Gastrocnemius medialis (tissue), 4 donors: ENCODE data around the gene SBK3. TPM values are rescaled to one million over a fixed set of nuclear protein-coding genes. Genes with fewer than 3 reads are reported as not detected.
"Not testable (repeated sequence)": the region's sequence is repeated elsewhere in the genome, so short reads cannot be mapped to it uniquely, and the experiment has no call there.

Source experiments
- ATAC-seq, 2 donors: fragments of 150-250 bp; one replicate each; pipeline ENCODE4 v1.9.1; 2016
- DNase-seq, 2 donors: peaks; one replicate each; pipeline ENCODE4 v3.0.0-alpha.2; 2019
- H3K27ac ChIP-seq, 4 donors: fragments of 200-600 bp; sonication (generic); 1 replicate in 1 of 4; 2 replicates in 3 of 4; pipeline ENCODE4 v1.5.1; 2016 to 2018; ENCODE audit warnings: mild to moderate bottlenecking in 2 of 4, moderate library complexity in 1 of 4
- H3K27me3 ChIP-seq, 3 donors: fragments of 200-600 bp; sonication (generic) in 2 of 3; 1 replicate in 1 of 3; 2 replicates in 2 of 3; pipeline versions ENCODE4 v1.5.1 to v1.6.0; 2016 to 2019; ENCODE audit warnings: mild to moderate bottlenecking in 1 of 3, moderate library complexity in 1 of 3
- H3K36me3 ChIP-seq, 2 donors: fragments of 200-600 bp; sonication (generic) in 1 of 2; one replicate each; pipeline ENCODE4 v1.5.1; 2017 to 2018
- H3K4me1 ChIP-seq, 2 donors: fragments of 200-600 bp; sonication (generic) in 1 of 2; one replicate each; pipeline ENCODE4 v1.5.1; 2016 to 2017; ENCODE audit warnings: mild to moderate bottlenecking in 2 of 2
- H3K4me3 ChIP-seq, 4 donors: fragments of 200-600 bp; sonication (generic) in 3 of 4; 1 replicate in 1 of 4; 2 replicates in 3 of 4; pipeline ENCODE4 v1.5.1; 2016 to 2019; ENCODE audit warnings: mild to moderate bottlenecking in 2 of 4
- H3K9me3 ChIP-seq, 3 donors: fragments of 200-600 bp; sonication (generic) in 2 of 3; 1 replicate in 1 of 3; 2 replicates in 2 of 3; pipeline ENCODE4 v1.5.1; 2016 to 2019
- POLR2A ChIP-seq, 2 donors: fragments of 450-650 bp; IDR thresholded peaks; one replicate each; pipeline ENCODE4 v1.6.1; 2017; ENCODE audit warnings: antibody characterized with exemption in 2 of 2, mild to moderate bottlenecking in 2 of 2, moderate library complexity in 2 of 2
- in situ Hi-C, 4 donors: fragments of 200-750 bp; cut with MboI; loops; one replicate each; pipeline versions ENCODE4 v1.15.0 to v1.8.0; 2017; ENCODE audit warnings: low sequenced_read_pairs in 4 of 4
- intact Hi-C: fragments of 100-400 bp; cut with DNase I; formaldehyde crosslinking; loops from one replicate; pipeline ENCODE4 v1.15.1; 2023; ENCODE audit warnings: low total_unique reads
- total RNA-seq, 4 donors: library from RNA; depleted of rRNA; stranded (reverse); fragments of >200 nt; gene quantifications; one replicate each; pipeline versions ENCODE4 v1.1.0 to v1.2.3, GENCODE V29; 2016
- TF ChIP-seq, protein P1 (sequence below), 5 experiments: fragments of 450-650 bp in 3 of 5; fragments of 200-600 bp in 2 of 5; sonication (generic) in 2 of 5; IDR thresholded peaks in 4 of 5; conservative IDR thresholded peaks in 1 of 5; 1 replicate in 4 of 5; 2 replicates in 1 of 5; pipeline ENCODE4 v1.5.1; 2016 to 2019; ENCODE audit warnings: antibody characterized with exemption in 5 of 5, mild to moderate bottlenecking in 3 of 5, moderate library complexity in 3 of 5

SBK3 gene
- total RNA-seq, 4 donors from 2014 or later, result 3.1 to 24.1 (median 6.8) TPM

DNA sequence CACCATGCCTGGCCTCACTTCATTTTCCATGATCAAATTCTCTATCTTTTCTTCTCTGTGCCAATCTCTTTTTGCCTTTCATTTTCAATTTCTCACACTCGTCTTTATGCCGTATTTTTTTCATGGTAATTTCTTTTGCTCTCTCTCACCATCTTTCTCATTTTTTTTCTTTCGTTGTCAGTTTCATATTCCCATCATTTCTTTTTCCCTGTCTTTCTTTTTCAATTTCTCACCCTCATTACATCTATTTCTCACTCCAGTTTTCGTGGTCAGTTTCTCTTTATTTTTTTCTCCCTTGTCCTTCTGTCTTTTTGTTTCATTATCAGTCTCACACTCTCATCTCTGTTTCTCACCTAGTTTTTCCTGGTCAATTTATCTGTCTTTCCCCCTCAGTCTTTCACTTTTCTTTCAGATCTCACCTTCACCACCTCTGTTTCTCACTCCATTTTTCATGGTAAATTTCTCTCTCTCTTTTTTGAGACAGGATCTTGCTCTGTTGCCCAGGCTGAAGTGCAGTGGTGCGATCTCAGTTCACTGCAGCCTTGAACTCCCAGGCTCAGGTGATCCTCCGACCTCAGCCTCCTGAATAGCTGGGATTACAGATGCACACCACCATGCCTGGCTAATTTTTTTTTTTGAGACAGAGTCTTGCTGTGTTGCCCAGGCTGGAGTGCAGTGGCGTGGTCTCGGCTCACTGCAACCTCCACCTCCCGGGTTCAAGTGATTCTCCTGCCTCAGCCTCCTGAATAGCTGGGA lies 43.0 kb downstream of the SBK3 start:
- Histone ChIP-seq H3K4me3 (no peak overlapping the region), H3K9me3 (no peaks in the 10 kb centered on the region), H3K36me3 (no peaks in the 10 kb centered on the region), H3K4me1 (no peaks in the 10 kb centered on the region), H3K27ac (no peak overlapping the region), H3K27me3 (peaks cover 0 to 16% (median 14%) of the 10 kb centered on the region in 3 donors)
- DNase-seq (no peak), ATAC-seq (no peak)
- in situ Hi-C loops, result loop anchor here in 1 of 4 donors (10.0 kb wide), 1 partner anchor 358 kb away; the partner anchor contains the start of gene TNNT1
- no peak for TF ChIP-seq POLR2A (IDR thresholded peaks at IDR 0.05)
- TF ChIP-seq, protein P1, sequence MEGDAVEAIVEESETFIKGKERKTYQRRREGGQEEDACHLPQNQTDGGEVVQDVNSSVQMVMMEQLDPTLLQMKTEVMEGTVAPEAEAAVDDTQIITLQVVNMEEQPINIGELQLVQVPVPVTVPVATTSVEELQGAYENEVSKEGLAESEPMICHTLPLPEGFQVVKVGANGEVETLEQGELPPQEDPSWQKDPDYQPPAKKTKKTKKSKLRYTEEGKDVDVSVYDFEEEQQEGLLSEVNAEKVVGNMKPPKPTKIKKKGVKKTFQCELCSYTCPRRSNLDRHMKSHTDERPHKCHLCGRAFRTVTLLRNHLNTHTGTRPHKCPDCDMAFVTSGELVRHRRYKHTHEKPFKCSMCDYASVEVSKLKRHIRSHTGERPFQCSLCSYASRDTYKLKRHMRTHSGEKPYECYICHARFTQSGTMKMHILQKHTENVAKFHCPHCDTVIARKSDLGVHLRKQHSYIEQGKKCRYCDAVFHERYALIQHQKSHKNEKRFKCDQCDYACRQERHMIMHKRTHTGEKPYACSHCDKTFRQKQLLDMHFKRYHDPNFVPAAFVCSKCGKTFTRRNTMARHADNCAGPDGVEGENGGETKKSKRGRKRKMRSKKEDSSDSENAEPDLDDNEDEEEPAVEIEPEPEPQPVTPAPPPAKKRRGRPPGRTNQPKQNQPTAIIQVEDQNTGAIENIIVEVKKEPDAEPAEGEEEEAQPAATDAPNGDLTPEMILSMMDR (IDR thresholded peaks at IDR 0.05 in 4 of 5, conservative IDR thresholded peaks at IDR 0.05 in 1 of 5), result no peak
- intact Hi-C loops, result no loop called here

DNA sequence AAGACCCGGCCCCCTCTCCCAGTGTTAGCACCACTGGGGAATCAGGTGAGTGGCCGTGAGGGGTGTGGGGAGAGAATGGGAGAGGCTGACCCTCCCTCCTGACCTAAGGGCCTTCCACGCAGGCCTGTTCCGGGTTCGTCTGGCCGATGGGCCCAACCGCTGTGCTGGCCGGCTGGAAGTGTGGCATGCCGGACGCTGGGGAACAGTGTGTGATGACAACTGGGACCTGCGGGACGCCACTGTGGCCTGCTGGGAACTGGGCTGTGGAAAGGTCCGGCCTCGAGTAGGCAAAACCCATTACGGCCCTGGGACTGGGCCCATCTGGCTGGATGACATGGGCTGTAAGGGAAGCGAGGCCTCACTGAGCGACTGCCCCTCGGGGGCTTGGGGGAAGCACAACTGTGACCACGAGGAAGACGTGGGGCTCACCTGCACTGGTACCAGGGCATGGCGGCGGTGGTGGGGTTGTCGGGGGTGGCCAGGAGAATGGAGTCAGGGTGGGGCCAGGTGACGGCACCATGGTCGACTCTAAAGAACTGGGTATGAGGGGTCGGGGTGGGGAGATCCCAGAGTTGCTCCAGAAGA lies 44.9 kb downstream of the SBK3 start:
- intact Hi-C loops, result no loop called here
- Histone ChIP-seq H3K4me3 (no peak overlapping the region), H3K36me3 (no peaks in the 10 kb centered on the region), H3K27ac (no peak overlapping the region), H3K27me3 (peaks cover 0 to 12% (median 9%) of the 10 kb centered on the region in 3 donors), H3K9me3 (no peaks in the 10 kb centered on the region), H3K4me1 (no peaks in the 10 kb centered on the region)
- in situ Hi-C loops, result loop anchor here in 1 of 4 donors (10.0 kb wide), 1 partner anchor 356 kb away; the partner anchor contains the start of gene TNNT1
- no peak for DNase-seq
- no peak for ATAC-seq
- TF ChIP-seq POLR2A (IDR thresholded peaks at IDR 0.05), result no peak
- TF ChIP-seq, protein P1 (IDR thresholded peaks at IDR 0.05 in 4 of 5, conservative IDR thresholded peaks at IDR 0.05 in 1 of 5), result no peak

DNA sequence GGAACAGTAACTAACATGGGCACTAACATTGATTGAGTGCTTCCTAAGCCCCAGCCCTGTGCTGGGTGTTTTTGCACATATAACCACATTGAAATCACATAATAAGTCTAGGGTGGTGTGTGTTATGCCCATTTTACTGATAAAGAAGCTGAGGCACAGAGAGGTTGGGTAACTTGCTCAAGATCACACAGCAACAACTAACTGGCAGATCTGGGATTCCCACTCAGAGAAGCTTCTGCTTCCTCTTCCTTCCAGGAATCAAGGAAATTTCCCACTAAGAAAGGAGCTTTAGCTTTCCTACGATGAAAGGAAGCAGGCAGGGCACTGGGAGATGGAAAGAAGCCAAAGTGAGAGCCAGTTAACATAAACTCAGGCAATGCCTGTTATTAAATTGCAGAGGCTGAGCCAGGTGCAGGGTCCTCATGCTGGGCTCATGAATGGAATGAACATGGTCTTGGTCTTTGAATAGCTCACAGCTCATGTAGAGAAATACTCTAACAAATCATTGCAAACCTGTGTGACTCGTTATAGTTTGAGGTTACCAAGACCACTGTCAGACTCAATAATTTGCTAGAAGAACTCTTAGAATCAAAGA lies 47.0 kb downstream of the SBK3 start:
- Histone ChIP-seq H3K27me3 (no peaks in the 10 kb centered on the region), H3K36me3 (no peaks in the 10 kb centered on the region), H3K4me1 (no peaks in the 10 kb centered on the region), H3K4me3 (no peak overlapping the region), H3K9me3 (no peaks in the 10 kb centered on the region), H3K27ac (no peak overlapping the region)
- DNase-seq (no peak), ATAC-seq (no peak)
- TF ChIP-seq, protein P1 (IDR thresholded peaks at IDR 0.05 in 4 of 5, conservative IDR thresholded peaks at IDR 0.05 in 1 of 5), result no peak
- no peak for TF ChIP-seq POLR2A (IDR thresholded peaks at IDR 0.05)
- in situ Hi-C loops, result no loop called here
- intact Hi-C loops, result no loop called here

DNA sequence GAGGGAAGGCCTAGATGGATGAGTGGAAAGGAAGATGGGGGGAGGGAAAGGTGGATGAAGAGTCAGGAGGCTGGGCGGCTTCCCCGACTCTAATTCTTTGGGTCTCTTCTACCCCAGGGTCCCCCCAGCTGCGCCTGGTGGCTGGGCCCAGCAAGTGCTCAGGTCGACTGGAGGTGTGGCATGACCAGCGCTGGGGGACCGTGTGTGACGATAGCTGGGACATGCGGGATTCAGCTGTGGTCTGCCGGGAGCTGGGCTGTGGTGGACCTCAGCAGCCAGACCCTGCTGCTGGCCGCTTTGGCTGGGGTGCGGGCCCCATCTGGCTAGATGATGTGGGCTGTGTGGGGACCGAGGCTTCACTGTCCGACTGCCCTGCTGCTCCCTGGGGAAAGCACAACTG lies 47.6 kb downstream of the SBK3 start:
- in situ Hi-C loops (no loop called here), intact Hi-C loops (no loop called here)
- Histone ChIP-seq H3K4me3 (no peak overlapping the region), H3K27ac (no peak overlapping the region), H3K27me3 (no peaks in the 10 kb centered on the region), H3K9me3 (no peaks in the 10 kb centered on the region), H3K4me1 (no peaks in the 10 kb centered on the region), H3K36me3 (no peaks in the 10 kb centered on the region)
- DNase-seq (no peak), ATAC-seq (no peak)
- no peak for TF ChIP-seq POLR2A (IDR thresholded peaks at IDR 0.05)
- TF ChIP-seq, protein P1 (IDR thresholded peaks at IDR 0.05 in 4 of 5, conservative IDR thresholded peaks at IDR 0.05 in 1 of 5), result no peak

DNA sequence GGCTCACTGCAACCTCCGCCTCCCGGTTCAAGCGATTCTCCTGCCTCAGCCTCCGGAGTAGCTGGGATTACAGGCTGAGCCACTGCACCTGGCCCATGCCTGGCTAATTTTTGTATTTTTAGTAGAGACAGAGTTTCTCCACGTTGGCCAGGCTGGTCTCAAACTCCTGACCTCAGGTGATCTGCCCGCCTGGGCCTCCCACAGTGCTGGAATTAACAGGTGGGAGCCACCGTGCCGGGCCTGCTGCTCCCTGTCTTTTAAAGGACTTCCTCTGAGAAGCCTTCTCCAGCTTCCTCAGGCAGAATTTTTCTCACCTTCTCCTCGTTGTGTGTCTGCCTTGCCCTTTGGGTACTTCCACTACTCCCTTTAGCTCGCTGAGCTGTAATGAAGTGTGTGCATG lies 48.5 kb downstream of the SBK3 start:
- ATAC-seq, in situ Hi-C loops, H3K27me3 ChIP-seq, H3K27ac ChIP-seq, intact Hi-C loops, H3K4me3 ChIP-seq, H3K4me1 ChIP-seq, DNase-seq, H3K9me3 ChIP-seq, H3K36me3 ChIP-seq: not testable (repeated sequence)
